NCI-H1694 (cell line): Measurements from ENCODE around the gene PTPRK.

Experiments used
- DNase-seq: peaks from one replicate; lab custom pipeline; 2025; lab: John Stamatoyannopoulos, UW

PTPRK gene

DNA sequence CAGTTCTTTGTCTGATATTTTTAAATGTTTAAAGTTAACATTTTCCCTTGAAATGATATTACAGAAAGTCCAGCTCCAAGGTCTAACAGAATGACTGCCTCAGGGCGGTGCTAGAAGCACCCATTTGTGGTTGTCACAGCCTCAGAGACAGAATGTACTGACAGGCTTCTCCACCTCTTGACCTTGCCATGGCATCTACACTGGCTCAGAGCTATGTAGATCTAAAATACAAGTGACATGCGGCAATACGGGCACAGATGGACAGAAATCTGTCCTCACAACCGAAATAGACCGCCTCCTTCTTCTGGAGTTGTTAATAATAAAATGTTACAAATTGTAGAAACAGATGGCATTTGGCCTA, 452.3 kb downstream of the PTPRK start:
- DNase-seq, result peak; percentile 65

DNA sequence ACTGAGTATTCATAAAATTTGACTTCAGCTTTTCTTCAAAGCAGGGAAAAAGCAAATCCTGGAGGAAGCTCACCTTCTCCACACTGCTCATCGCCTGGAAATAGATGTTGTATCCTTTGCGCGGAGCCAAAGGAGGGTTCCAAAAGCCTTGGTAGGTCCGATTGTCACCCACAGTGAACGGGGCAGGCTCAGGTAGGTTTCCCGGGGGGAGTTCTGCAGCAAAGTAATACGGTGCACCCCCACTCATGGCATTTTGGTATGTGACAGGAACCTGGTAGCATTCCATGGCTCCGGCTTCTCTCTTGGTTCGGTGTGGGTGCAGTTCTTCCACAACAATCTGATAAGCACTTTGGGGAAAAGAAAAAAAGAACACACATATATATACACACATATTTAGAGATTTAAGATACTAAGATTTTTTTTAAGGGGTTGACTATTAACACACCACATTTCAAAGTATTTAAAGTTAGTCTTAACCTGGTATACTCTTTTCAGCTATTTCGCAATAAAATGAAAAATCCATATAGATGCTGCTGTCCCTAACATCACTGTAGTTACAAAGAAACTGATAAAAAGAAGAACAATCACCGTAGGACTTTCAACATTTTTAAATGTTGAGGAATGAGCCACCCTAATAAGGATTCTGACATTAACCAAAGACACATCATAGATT, 452.8 kb downstream of the PTPRK start:
- DNase-seq, result no peak

DNA sequence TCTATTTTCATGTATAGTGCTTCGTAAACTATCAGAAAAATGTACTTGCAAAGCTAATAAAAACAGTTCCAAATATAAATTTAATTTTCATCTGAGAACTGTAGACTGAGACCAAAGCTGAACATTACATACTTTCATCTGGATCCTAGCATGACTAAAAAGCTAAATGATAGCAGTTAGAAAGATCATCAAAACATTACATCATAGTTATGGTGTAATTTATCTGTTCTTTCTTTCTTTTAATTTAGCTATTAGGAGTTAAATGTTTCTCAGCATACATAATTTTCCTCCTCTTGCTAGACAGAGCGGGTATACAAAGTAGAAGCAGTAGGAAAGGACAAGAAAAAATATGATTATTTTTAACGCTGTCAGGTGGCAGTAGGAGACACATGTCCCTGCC, 455.3 kb downstream of the PTPRK start:
- no peak for DNase-seq

DNA sequence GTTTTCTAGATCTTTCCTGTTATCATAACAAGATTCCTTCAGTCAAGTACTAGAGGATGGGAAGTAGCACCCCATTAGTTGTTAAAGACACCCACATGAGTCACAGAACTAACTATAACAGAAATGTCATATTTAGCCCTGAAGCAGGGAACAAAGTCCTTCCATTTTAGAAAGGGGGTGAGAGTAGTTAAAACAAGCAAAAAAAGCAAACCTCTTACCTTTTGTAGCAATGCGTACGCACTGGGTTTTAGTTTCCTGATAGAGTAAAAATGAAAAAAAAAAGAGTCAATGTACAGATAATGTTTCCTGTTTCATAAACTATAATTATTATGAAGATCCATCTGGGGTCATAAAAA, 455.9 kb downstream of the PTPRK start:
- no peak for DNase-seq

- no peak for DNase-seq
Measured at GRCh38 chr6:128063850-128064539, 456.4 kb downstream of the PTPRK start.

- DNase-seq, result no peak
Measured at GRCh38 chr6:128062882-128063603, 457.4 kb downstream of the PTPRK start.

DNA sequence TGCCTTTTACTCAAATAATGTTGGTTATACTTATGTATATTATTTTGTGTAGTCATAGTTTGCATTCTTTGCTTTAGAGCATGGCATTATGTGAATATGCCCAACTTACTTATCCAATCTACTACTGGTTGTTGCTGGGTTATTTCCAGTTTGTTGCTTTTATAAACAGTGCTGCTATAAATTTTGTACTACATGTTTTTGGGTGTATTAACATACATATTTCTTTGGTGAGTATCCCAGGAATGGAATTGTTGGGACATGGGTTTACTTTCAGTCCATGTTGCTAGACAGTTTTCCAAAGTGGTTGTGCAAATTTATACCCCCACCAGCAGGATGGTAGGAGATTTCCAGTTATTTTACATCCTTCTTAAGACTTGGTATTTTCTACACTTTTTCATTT, 462.5 kb downstream of the PTPRK start:
- DNase-seq, result no peak

- no peak for DNase-seq
Measured at GRCh38 chr6:128057541-128057940, 462.9 kb downstream of the PTPRK start.

DNA sequence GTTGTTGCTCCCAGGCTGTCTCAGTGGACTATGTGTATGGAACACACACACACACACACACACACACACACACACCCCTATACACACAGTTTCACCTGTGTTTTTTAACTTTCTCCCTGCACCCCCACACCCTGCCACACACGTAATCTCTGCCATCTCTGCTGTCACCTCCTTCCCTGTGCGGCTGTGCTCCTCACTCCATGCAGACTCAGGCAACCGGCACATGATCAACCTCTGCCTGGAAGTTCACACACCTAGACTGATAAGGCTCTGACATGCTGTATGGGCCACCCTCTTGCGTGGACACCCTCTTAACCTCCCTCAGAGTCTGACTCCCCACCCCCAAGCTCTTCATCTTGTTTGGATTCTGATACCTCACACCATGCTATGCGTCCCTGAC, 467.3 kb downstream of the PTPRK start:
- DNase-seq, result no peak

- no peak for DNase-seq
Measured at GRCh38 chr6:128047989-128048388, 472.4 kb downstream of the PTPRK start.

GRCh38 chr6:128046033-128046432, 474.4 kb downstream of the PTPRK start:
- no peak for DNase-seq

GRCh38 chr6:128039543-128039942, 480.9 kb downstream of the PTPRK start:
- no peak for DNase-seq

DNA sequence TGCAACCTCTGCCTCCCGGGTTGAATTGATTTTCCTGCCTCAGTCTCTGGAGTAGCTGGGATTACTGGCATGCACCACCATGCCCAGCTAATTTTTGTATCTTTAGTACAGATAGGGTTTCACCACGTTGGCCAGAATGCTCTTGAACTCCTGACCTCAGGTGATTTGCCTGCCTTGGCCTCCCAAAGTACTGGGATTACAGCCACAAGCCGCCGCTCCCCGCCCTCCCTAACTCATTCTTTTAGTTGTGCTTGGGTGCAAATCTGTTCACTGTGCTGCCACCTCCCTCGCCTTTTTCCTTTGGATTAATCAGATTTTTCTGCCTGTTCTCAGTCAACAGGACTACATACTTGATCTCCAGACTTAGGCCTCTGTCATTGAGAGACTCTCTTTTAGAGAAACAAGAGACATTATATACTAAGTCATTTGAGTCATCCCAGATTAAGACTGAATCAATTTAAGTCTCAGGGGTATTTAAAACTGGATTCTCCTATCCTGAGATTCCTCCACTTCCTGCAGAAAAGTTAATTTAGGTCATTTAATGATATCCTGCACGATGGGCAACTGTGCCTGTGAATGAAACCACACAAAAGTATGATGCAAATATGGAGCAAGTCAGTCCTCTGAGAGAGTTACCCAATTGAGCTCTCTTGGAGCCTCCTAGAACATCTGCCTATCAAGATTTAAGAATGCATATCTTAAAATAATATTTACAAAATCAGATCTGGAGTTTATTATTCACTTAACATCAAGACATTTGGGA, 483.4 kb downstream of the PTPRK start:
- DNase-seq, result no peak

GRCh38 chr6:128033156-128033555, 487.2 kb downstream of the PTPRK start:
- no peak for DNase-seq

- DNase-seq, result no peak
Measured at GRCh38 chr6:128032042-128032441, 488.4 kb downstream of the PTPRK start.

GRCh38 chr6:128029826-128030225, 490.6 kb downstream of the PTPRK start:
- DNase-seq, result no peak

DNA sequence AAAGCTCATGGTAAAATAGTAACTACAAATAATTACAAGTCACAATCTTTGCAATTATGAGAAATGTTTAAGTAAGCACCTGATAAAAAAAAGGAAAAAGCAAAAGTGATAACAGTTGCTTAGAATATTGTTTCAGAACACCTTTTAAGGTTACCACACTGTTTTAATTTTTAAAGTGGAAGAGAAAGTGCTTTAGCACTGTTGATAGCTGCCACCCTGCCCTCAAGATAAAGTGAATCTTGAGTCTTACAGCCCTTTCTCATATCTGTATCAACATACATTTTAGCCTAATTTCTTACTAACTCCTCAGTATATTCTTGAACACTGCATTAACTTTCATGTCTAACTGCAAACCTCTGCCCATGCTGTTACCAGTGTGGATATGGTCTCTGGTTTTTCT, 492.2 kb downstream of the PTPRK start:
- DNase-seq, result no peak

GRCh38 chr6:128025478-128025877, 494.9 kb downstream of the PTPRK start:
- no peak for DNase-seq

DNA sequence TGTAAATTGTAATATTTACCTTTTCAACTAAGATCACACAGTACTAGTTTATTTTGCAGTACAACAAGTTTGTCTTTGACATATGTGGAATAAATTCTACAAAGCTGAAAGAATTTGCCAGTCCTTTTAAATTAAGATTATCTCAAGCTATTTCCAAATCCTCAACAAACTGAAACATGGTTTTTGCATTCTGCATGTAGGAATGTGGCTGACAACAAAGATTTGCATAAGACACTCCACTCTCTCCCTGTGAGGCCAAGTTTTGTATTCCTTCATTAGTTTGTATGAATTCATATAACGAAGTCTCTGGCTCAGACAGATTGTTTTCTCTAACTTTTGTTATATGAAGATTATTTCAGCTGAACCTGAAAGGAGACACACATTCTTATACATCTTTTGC, 495.4 kb downstream of the PTPRK start:
- no peak for DNase-seq

GRCh38 chr6:128024046-128024445, 496.4 kb downstream of the PTPRK start:
- DNase-seq, result no peak

- no peak for DNase-seq
Measured at GRCh38 chr6:128018821-128019220, 501.6 kb downstream of the PTPRK start.

DNA sequence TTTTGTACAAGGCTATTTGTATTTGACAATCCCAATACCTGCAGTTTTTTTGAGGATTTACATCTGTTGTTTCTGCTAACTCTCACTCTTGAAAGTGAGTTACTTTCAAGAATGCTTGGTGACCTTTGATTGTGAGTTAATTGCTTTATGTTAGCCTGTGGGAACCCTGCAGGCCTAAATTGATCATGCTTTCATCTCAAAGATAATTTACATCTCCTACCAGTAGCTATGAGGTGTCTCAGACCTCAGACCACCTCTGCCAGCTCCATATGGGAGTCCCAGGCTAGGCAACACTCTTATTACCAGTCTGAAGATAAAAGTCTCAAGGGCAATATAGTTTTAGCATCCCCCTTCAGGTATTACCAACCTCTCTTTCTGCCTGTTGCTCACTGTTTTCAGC, 503.1 kb downstream of the PTPRK start:
- DNase-seq, result no peak

GRCh38 chr6:128007658-128008057, 512.7 kb downstream of the PTPRK start:
- DNase-seq, result no peak
